MM.1S (cell line): ENCODE results near the gene SPC24.

Source experiments
- DNase-seq: peaks from one replicate; pipeline ENCODE4 v3.0.0-alpha.2; 2015
- H2AFZ ChIP-seq: fragments of 300-600 bp; sonication (generic); 2 replicates; pipeline ENCODE4 v1.6.0; 2016; ENCODE audit warnings: antibody characterized with exemption, low read length
- H3F3A ChIP-seq: fragments of 300-600 bp; sonication (generic); 2 replicates; pipeline ENCODE4 v1.6.1; 2016; ENCODE audit warnings: mild to moderate bottlenecking, antibody characterized with exemption, low read length, moderate library complexity, mixed read lengths; ENCODE audit not compliant: insufficient read depth
- H3K27ac ChIP-seq: fragments of 300-600 bp; sonication (generic); 2 replicates; pipeline ENCODE4 v1.5.1; 2016; ENCODE audit warnings: mild to moderate bottlenecking, low read length
- H3K27me3 ChIP-seq: fragments of 300-600 bp; sonication (generic); replicated peaks from 2 replicates; pipeline ENCODE4 v1.6.0; 2016; ENCODE audit warnings: low read length; ENCODE audit not compliant: insufficient read depth
- H3K36me3 ChIP-seq: fragments of 300-600 bp; sonication (generic); replicated peaks from 2 replicates; pipeline ENCODE4 v1.6.1; 2016; ENCODE audit warnings: mild to moderate bottlenecking, low read length, mixed read lengths; ENCODE audit not compliant: insufficient read depth
- H3K4me1 ChIP-seq: fragments of 300-600 bp; sonication (generic); 2 replicates; pipeline ENCODE4 v1.6.1; 2016; ENCODE audit warnings: low read length, mixed read lengths
- H3K4me2 ChIP-seq: fragments of 300-600 bp; sonication (generic); 2 replicates; pipeline ENCODE4 v1.6.0; 2016; ENCODE audit warnings: low read depth, low read length
- H3K4me3 ChIP-seq: fragments of 300-600 bp; sonication (generic); 2 replicates; pipeline ENCODE4 v1.5.1; 2016; ENCODE audit warnings: low read length, mixed read lengths
- H3K79me2 ChIP-seq: fragments of 300-600 bp; sonication (generic); 2 replicates; pipeline ENCODE4 v1.6.1; 2016; ENCODE audit warnings: mixed run types, low read length, mixed read lengths
- H3K9ac ChIP-seq: fragments of 300-600 bp; sonication (generic); 2 replicates; pipeline ENCODE4 v1.6.1; 2016; ENCODE audit warnings: low read length, mixed read lengths
- H3K9me2 ChIP-seq: fragments of 300-600 bp; sonication (generic); replicated peaks from 2 replicates; pipeline ENCODE4 v1.6.1; 2016; ENCODE audit warnings: mild to moderate bottlenecking, low read length, mixed read lengths; ENCODE audit not compliant: insufficient read depth
- H3K9me3 ChIP-seq: fragments of 300-600 bp; sonication (generic); replicated peaks from 2 replicates; pipeline ENCODE4 v1.6.1; 2016; ENCODE audit warnings: mild to moderate bottlenecking, low read length, mixed read lengths; ENCODE audit not compliant: insufficient read depth
- H4K20me1 ChIP-seq: fragments of 300-600 bp; sonication (generic); 2 replicates; pipeline ENCODE4 v1.6.1; 2016; ENCODE audit warnings: mild to moderate bottlenecking, low read length, moderate library complexity, mixed read lengths; ENCODE audit not compliant: insufficient read depth
- EZH2 ChIP-seq: fragments of 300-600 bp; sonication (generic); optimal IDR thresholded peaks from 2 replicates; pipeline ENCODE3; 2017; ENCODE audit warnings: low read depth, mild to moderate bottlenecking, antibody characterized with exemption, low read length, mixed read lengths
- EZH2phosphoT487 ChIP-seq: fragments of 300-600 bp; sonication (generic); IDR thresholded peaks from 2 replicates; pipeline ENCODE4 v1.6.1; 2018; ENCODE audit warnings: antibody characterized with exemption, low read length
- TF ChIP-seq, protein P1 (sequence below): fragments of 300-600 bp; sonication (generic); IDR thresholded peaks from 2 replicates; pipeline ENCODE4 v1.5.1; 2016; ENCODE audit warnings: antibody characterized with exemption, low read length, mixed read lengths

Gene SPC24

DNA sequence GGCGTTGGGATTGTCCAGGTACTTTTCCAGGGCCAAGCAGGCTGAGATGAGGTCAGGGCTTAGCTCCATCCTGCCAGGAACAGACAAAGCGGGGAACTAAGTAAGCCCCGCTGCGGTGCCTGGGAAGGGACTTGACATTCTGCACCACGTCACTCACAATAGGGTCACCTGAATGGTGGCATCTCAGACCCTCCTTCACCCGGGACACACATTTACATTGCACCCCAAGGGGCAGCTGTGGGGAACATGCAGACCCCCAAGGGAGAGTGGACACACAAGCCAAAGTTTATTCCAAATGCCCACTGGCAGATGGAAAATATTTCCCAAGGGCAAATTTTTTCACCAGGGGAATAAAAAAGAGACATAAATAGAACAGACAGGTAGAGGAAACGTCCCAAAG lies 20.3 kb upstream of the SPC24 start:
- Histone ChIP-seq H3K4me3 (no peak overlapping the region), H2AFZ (no peak overlapping the region), H3K27me3 (no peaks in the 10 kb centered on the region), H3K4me2 (no peak overlapping the region), H3F3A (peaks cover 8% of the 10 kb centered on the region; the same call in 1 of the 2 replicates), H3K9me2 (no peaks in the 10 kb centered on the region), H3K9ac (no peak overlapping the region), H3K36me3 (no peaks in the 10 kb centered on the region), H3K27ac (no peak overlapping the region), H3K9me3 (no peaks in the 10 kb centered on the region), H4K20me1 (no peaks in the 10 kb centered on the region), H3K79me2 (no peaks in the 10 kb centered on the region), H3K4me1 (peaks cover 10% of the 10 kb centered on the region; the same call in 1 of the 2 replicates)
- no peak for DNase-seq
- TF ChIP-seq, protein P1, sequence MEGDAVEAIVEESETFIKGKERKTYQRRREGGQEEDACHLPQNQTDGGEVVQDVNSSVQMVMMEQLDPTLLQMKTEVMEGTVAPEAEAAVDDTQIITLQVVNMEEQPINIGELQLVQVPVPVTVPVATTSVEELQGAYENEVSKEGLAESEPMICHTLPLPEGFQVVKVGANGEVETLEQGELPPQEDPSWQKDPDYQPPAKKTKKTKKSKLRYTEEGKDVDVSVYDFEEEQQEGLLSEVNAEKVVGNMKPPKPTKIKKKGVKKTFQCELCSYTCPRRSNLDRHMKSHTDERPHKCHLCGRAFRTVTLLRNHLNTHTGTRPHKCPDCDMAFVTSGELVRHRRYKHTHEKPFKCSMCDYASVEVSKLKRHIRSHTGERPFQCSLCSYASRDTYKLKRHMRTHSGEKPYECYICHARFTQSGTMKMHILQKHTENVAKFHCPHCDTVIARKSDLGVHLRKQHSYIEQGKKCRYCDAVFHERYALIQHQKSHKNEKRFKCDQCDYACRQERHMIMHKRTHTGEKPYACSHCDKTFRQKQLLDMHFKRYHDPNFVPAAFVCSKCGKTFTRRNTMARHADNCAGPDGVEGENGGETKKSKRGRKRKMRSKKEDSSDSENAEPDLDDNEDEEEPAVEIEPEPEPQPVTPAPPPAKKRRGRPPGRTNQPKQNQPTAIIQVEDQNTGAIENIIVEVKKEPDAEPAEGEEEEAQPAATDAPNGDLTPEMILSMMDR: no peak
- TF ChIP-seq EZH2phosphoT487 (no peak), EZH2 (no peak)

DNA sequence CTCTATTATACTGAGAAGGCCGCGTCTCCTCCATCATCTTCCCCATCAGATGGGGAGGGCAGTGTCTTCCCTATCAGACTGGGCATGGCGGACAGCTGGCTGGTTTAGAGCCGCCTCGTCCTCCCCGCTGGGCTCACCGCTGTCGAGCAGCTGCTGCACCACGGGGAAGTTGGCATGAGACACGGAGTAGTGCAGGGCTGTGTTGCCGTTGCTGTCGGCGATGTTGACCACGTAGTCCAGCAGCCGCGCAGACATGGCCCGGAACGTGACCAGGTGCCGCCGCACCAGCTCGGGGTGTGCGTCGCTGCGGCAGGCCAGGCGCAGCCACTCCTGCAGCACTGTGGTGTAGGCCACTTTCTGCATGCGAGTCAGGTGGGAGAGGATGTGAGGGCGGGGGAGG lies 18.8 kb upstream of the SPC24 start:
- H3K9me2 ChIP-seq: no peaks in the 10 kb centered on the region
- no peaks in the 10 kb centered on the region for H4K20me1 ChIP-seq
- H3K9me3 ChIP-seq: no peaks in the 10 kb centered on the region
- no peaks in the 10 kb centered on the region for H3F3A ChIP-seq
- DNase-seq: no peak
- no peaks in the 10 kb centered on the region for H3K79me2 ChIP-seq
- H3K9ac ChIP-seq: no peak overlapping the region
- H3K4me2 ChIP-seq: no peak overlapping the region
- no peak overlapping the region for H3K4me3 ChIP-seq
- H3K4me1 ChIP-seq: no peaks in the 10 kb centered on the region
- TF ChIP-seq, protein P1: no peak
- H3K27ac ChIP-seq: no peak overlapping the region
- H2AFZ ChIP-seq: no peak overlapping the region
- H3K27me3 ChIP-seq: no peaks in the 10 kb centered on the region
- no peaks in the 10 kb centered on the region for H3K36me3 ChIP-seq

DNA sequence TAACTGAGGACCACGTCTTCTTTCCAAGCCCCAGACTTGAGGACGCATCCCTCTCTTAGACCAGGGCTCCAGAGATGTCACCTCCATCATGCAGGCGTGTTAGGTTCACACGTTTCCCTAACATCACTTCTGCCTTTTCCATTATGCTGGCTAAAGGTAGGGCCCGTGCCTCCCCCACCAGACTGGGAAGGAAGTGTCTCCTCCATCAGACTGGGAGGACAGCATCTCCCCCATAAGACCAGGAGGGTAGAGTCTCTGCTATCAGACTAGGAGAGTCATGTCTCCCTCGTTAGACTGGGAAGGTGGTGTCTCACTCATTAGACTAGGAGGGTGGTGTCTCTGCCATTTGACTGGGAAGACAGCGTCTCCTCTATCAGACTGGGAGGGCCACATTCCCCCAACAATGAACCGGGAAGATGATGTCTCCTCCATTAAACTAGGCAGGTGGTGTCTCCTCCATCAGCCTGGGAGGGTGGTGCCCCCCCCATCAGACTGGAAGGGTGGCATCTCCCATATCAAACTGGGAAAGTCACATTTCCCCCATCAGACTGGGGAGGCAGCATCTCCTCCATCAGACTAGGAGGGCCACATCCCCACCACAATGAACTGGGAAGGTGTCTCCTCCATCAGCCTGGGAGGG lies 18.1 kb upstream of the SPC24 start:
- Histone ChIP-seq H3K27me3 (no peaks in the 10 kb centered on the region), H3F3A (no peaks in the 10 kb centered on the region), H3K4me3 (no peak overlapping the region), H3K4me2 (no peak overlapping the region), H3K36me3 (no peaks in the 10 kb centered on the region), H3K9me2 (no peaks in the 10 kb centered on the region), H3K4me1 (no peaks in the 10 kb centered on the region), H3K27ac (no peak overlapping the region), H3K79me2 (no peaks in the 10 kb centered on the region), H3K9ac (no peak overlapping the region), H3K9me3 (no peaks in the 10 kb centered on the region), H4K20me1 (no peaks in the 10 kb centered on the region), H2AFZ (no peak overlapping the region)
- no peak for TF ChIP-seq EZH2phosphoT487
- TF ChIP-seq, protein P1: no peak
- no peak for TF ChIP-seq EZH2
- no peak for DNase-seq
